PFSK-1 (cell line): ENCODE data around the gene JMJD1C.

Source experiments
- FOXP2 ChIP-seq: optimal IDR thresholded peaks from 2 replicates; pipeline ENCODE3; 2011; ENCODE audit warnings: borderline replicate concordance, control low read depth, inconsistent platforms; ENCODE audit not compliant: insufficient read depth; ENCODE audit errors: extremely low read length, extremely low read depth
- POLR2AphosphoS5 ChIP-seq: IDR thresholded peaks from 2 replicates; pipeline ENCODE4 v1.6.1; 2012; ENCODE audit warnings: low read depth, mild to moderate bottlenecking, control low read depth, low read length, moderate library complexity
- SIN3A ChIP-seq: IDR thresholded peaks from 2 replicates; pipeline ENCODE4 v1.6.1; 2012; ENCODE audit warnings: mild to moderate bottlenecking, low read length, moderate library complexity, borderline replicate concordance; ENCODE audit not compliant: insufficient read depth
- TAF1 ChIP-seq: IDR thresholded peaks from 2 replicates; pipeline ENCODE4 v1.6.1; 2012; ENCODE audit warnings: low read length, control low read depth, borderline replicate concordance; ENCODE audit not compliant: insufficient read depth
- TF ChIP-seq, protein P1 (sequence below), 2 experiments: IDR thresholded peaks; 2 replicates each; pipeline versions ENCODE4 v1.6.1 to v1.8.0; 2011 to 2012; ENCODE audit warnings: low read depth in 2 of 2, low read length in 2 of 2, control low read depth in 1 of 2, inconsistent platforms in 1 of 2, mild to moderate bottlenecking in 1 of 2, moderate library complexity in 1 of 2; ENCODE audit not compliant: insufficient read depth in 1 of 2

JMJD1C gene

DNA sequence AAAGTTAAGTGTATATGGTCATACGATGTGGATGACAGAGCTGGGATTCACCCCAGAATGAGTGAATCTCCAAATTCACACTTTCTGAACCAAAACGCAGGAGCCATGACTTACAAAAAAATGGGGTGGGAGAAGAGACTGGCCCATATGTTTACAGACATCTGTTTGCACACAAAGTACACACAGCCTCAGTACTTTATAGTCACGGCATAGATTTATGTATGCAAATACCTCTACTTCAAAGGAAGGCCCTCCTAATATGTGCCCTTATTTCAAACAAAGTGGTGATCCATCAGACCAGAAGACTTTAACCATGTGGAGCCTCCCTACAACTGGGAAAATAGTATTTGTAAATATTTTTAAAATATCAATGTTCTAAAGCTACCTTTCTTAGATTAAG, 22.2 kb upstream of the JMJD1C start:
- TF ChIP-seq TAF1 (no peak), SIN3A (no peak), FOXP2 (no peak), POLR2AphosphoS5 (no peak)
- TF ChIP-seq, protein P1, sequence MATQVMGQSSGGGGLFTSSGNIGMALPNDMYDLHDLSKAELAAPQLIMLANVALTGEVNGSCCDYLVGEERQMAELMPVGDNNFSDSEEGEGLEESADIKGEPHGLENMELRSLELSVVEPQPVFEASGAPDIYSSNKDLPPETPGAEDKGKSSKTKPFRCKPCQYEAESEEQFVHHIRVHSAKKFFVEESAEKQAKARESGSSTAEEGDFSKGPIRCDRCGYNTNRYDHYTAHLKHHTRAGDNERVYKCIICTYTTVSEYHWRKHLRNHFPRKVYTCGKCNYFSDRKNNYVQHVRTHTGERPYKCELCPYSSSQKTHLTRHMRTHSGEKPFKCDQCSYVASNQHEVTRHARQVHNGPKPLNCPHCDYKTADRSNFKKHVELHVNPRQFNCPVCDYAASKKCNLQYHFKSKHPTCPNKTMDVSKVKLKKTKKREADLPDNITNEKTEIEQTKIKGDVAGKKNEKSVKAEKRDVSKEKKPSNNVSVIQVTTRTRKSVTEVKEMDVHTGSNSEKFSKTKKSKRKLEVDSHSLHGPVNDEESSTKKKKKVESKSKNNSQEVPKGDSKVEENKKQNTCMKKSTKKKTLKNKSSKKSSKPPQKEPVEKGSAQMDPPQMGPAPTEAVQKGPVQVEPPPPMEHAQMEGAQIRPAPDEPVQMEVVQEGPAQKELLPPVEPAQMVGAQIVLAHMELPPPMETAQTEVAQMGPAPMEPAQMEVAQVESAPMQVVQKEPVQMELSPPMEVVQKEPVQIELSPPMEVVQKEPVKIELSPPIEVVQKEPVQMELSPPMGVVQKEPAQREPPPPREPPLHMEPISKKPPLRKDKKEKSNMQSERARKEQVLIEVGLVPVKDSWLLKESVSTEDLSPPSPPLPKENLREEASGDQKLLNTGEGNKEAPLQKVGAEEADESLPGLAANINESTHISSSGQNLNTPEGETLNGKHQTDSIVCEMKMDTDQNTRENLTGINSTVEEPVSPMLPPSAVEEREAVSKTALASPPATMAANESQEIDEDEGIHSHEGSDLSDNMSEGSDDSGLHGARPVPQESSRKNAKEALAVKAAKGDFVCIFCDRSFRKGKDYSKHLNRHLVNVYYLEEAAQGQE (IDR thresholded peaks at IDR 0.05; ENCODE audit: insufficient read depth in 1 of 2, low read depth in 2 of 2, low read length in 2 of 2), result no peak

DNA sequence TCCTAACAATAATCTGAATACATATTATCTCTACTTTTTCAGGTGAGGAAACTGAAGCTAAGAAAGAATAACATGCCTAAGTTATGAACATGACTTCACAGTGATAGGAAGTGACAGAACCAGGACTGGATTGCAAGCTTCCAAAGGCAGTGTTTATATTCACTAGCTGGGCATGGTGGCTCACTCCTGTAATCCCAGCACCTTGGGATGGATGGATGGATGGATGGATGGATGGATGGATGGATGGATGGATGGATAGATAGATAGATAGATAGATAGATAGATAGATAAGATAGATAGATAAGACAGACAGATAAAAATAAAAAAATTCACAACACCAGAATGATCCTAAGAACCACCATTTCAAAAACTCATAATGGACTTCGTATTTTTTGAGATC, 18.2 kb upstream of the JMJD1C start:
- TF ChIP-seq POLR2AphosphoS5, result no peak
- TF ChIP-seq, protein P1 (IDR thresholded peaks at IDR 0.05; ENCODE audit: insufficient read depth in 1 of 2, low read depth in 2 of 2, low read length in 2 of 2), result no peak
- no peak for TF ChIP-seq TAF1
- TF ChIP-seq SIN3A, result no peak
- no peak for TF ChIP-seq FOXP2

DNA sequence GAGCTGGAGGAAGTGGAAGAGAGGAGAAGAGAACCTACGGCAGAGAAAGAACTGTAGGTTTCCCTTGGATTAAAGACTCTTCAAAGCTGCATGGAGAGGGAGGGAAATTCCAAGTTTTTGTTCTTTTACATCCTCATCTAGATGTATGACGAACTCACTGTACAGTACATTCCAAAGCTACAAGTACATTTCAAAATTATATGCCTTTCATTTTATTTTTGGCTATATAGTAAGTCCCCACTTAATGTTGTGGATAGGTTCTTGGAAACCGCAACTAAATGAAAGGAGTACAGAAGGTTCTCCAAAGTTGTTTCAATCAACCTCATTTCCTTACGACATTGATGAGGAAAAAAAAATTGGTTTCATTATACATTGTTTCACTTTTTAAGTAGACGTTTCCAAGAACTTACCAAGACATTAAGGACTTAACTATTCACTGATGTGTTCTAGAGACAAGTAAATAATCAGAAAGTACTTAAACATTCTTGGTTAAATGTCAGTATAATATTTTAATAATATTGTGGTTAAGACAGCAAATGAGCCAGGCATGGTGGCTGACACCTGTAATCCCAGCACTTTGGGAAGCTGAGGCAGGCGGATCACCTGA, 16.1 kb upstream of the JMJD1C start:
- TF ChIP-seq SIN3A (no peak), FOXP2 (no peak), TAF1 (no peak), POLR2AphosphoS5 (no peak)
- TF ChIP-seq, protein P1 (IDR thresholded peaks at IDR 0.05; ENCODE audit: insufficient read depth in 1 of 2, low read depth in 2 of 2, low read length in 2 of 2), result no peak

DNA sequence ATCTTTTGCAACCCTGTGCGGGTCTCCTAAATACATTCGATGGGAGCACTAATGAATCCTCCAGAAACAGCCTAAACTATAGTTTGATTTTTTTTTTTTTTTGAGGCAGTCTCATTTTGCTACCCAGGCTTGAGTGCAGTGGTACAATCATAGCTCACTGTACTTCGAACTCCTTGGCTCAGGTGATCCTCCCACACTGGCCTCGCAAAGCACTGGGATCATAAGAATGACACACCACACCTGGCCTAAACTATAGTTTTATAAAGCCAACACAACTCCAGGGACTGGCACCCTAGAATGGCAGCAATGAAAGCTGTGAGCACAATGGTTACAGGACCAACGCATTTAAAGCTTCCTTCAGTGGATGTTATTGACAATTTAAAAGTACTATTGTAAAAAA, 14.5 kb upstream of the JMJD1C start:
- TF ChIP-seq FOXP2, result no peak
- TF ChIP-seq, protein P1 (IDR thresholded peaks at IDR 0.05; ENCODE audit: insufficient read depth in 1 of 2, low read depth in 2 of 2, low read length in 2 of 2), result no peak
- no peak for TF ChIP-seq SIN3A
- no peak for TF ChIP-seq POLR2AphosphoS5
- no peak for TF ChIP-seq TAF1

DNA sequence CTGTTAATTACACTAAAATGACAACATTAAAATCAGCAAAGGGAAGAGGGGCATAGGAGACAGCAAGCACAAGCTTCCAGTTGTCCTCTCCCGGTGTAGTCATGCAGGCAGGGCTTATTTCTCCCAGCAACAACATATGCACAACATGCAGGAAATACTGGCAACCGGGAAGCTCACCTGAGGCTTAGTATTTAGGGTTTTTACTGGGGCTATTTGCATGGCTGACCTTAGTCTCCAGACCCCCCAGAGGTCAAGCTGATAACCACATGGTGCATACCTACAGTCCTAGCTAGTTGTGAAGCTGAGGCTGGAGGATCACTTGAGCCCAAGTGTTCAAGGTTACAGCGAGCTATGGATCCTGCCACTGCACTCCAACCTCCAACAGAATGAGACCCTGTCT, 12.8 kb upstream of the JMJD1C start:
- TF ChIP-seq POLR2AphosphoS5 (no peak), TAF1 (no peak), SIN3A (no peak), FOXP2 (no peak)
- TF ChIP-seq, protein P1 (IDR thresholded peaks at IDR 0.05; ENCODE audit: insufficient read depth in 1 of 2, low read depth in 2 of 2, low read length in 2 of 2), result no peak
